Transverse colon (tissue), 4 donors: Measurements from ENCODE around the gene RARB. TPM values are rescaled to one million over a fixed set of nuclear protein-coding genes. Genes with fewer than 3 reads are reported as not detected.

Experiments
- DNase-seq: peaks from one replicate; pipeline ENCODE4 v3.0.0-alpha.2; 2019
- H3K27ac ChIP-seq, 4 donors: fragments of 200-600 bp; sonication (generic); 2 replicates each; pipeline ENCODE4 v1.5.1; 2016 to 2018; ENCODE audit warnings: inconsistent platforms in 4 of 4
- H3K27me3 ChIP-seq: fragments of 200-600 bp; sonication (generic); 2 replicates; pipeline ENCODE4 v1.5.1; 2017; ENCODE audit warnings: inconsistent platforms
- H3K36me3 ChIP-seq, 4 donors: fragments of 200-600 bp; sonication (generic); 2 replicates each; pipeline ENCODE4 v1.5.1; 2017 to 2019; ENCODE audit warnings: inconsistent platforms in 4 of 4
- H3K4me1 ChIP-seq, 4 donors: fragments of 200-600 bp; sonication (generic); 2 replicates each; pipeline ENCODE4 v1.5.1; 2017 to 2020; ENCODE audit warnings: inconsistent platforms in 4 of 4
- H3K4me3 ChIP-seq, 4 donors: fragments of 200-600 bp; sonication (generic); 1 replicate in 1 of 4; 2 replicates in 3 of 4; pipeline versions ENCODE4 v1.5.1 to v1.6.1; 2017 to 2019; ENCODE audit warnings: inconsistent platforms in 4 of 4
- H3K9me3 ChIP-seq, 2 donors: fragments of 200-600 bp; sonication (generic); 2 replicates each; pipeline ENCODE4 v1.5.1; 2017 to 2019; ENCODE audit warnings: inconsistent platforms in 2 of 2
- EP300 ChIP-seq: sonication (generic); formaldehyde crosslinking; IDR thresholded peaks from one replicate; pipeline ENCODE4 v1.6.1; 2017; ENCODE audit warnings: antibody characterized with exemption, low read depth
- POLR2A ChIP-seq: fragments of 450-650 bp; IDR thresholded peaks from one replicate; pipeline ENCODE4 v1.6.1; 2016; ENCODE audit warnings: antibody characterized with exemption, mild to moderate bottlenecking, moderate library complexity
- POLR2AphosphoS5 ChIP-seq, 3 donors: sonication (generic); formaldehyde crosslinking; IDR thresholded peaks; one replicate each; pipeline ENCODE4 v1.6.1; 2016; ENCODE audit warnings: antibody characterized with exemption in 3 of 3
- WGBS, 2 donors: methylation state at CpG; one replicate each; pipeline ENCODE4 v1.1.5; 2018; ENCODE audit warnings: low coverage in 1 of 2; 5-methylcytosine and 5-hydroxymethylcytosine counted together
- in situ Hi-C, 4 donors: fragments of 200-750 bp; cut with MboI; loops; one replicate each; pipeline versions ENCODE4 v1.15.0 to v1.15.1; 2017; ENCODE audit warnings: low sequenced_read_pairs in 3 of 4, low pct_ligation_motif_present in 1 of 4, low pct_unique_long_range_greater_than_20kb in 1 of 4
- intact Hi-C: fragments of 100-400 bp; cut with DNase I; formaldehyde crosslinking; loops from one replicate; pipeline ENCODE4 v1.15.1; 2023; ENCODE audit warnings: low total_unique reads
- total RNA-seq, 4 donors: library from RNA; depleted of rRNA; stranded (reverse); fragments of >200 nt; gene quantifications; one replicate each; pipeline ENCODE4 v1.1.0, GENCODE V29; 2016
- TF ChIP-seq, protein P1 (sequence below), 5 experiments: fragments of 200-600 bp in 3 of 5; fragments of 450-650 bp in 2 of 5; sonication (generic) in 3 of 5; IDR thresholded peaks; 1 replicate in 2 of 5; 2 replicates in 3 of 5; pipeline ENCODE4 v1.5.1; 2016 to 2017; ENCODE audit warnings: antibody characterized with exemption in 5 of 5, inconsistent platforms in 3 of 5, mild to moderate bottlenecking in 2 of 5, moderate library complexity in 1 of 5

RARB gene
- total RNA-seq, 4 donors from 2014 or later, result 2.4 to 4.5 (median 2.9) TPM; not detected in 1

DNA sequence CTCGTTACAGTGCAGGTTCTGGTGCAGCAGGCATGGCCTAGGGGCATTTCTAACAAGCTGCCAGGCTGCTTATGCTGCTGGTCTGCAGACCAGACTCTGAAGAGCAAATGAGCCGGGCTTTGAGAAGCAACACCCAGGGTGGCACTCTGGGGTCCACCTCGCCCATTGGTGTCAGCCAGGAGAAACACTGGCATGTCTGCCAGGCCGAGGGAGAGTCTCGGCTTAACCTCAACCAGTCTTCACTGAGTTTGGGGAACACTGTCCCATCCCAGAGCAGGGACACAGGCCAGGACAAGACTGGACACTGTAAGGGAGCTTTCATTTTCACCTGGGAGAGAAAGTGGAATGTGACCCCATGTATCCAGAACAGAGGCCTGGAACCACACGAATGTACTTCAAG, 143.2 kb downstream of the RARB start:
- intact Hi-C loops, result no loop called here

DNA sequence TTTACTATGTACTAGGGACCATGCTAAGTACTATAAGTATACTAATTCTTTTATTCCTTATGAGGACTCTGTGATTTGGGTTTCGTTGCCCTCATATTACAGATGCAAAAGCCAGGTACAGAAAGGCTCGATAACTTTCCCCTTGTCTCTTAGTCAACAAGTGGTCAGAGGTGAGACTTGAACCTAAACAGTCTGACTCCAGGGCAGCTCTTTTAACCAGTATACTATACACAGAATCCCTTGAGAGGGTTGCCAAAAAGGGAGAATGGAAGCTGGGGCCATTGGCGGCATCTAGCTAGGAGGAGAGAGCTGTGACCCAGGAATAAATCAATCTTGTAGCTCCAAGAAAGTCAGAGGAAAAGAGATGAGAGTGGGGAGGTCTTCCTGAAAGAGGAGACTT, 144.3 kb downstream of the RARB start:
- TF ChIP-seq POLR2A, result no peak
- no peak for TF ChIP-seq POLR2AphosphoS5 (IDR thresholded peaks at IDR 0.05)
- no peak for TF ChIP-seq EP300
- TF ChIP-seq, protein P1, sequence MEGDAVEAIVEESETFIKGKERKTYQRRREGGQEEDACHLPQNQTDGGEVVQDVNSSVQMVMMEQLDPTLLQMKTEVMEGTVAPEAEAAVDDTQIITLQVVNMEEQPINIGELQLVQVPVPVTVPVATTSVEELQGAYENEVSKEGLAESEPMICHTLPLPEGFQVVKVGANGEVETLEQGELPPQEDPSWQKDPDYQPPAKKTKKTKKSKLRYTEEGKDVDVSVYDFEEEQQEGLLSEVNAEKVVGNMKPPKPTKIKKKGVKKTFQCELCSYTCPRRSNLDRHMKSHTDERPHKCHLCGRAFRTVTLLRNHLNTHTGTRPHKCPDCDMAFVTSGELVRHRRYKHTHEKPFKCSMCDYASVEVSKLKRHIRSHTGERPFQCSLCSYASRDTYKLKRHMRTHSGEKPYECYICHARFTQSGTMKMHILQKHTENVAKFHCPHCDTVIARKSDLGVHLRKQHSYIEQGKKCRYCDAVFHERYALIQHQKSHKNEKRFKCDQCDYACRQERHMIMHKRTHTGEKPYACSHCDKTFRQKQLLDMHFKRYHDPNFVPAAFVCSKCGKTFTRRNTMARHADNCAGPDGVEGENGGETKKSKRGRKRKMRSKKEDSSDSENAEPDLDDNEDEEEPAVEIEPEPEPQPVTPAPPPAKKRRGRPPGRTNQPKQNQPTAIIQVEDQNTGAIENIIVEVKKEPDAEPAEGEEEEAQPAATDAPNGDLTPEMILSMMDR (IDR thresholded peaks at IDR 0.05), result no peak
- H3K9me3 ChIP-seq, result no peaks in the 10 kb centered on the region
- no peaks in the 10 kb centered on the region for H3K4me1 ChIP-seq
- intact Hi-C loops, result no loop called here
- DNase-seq, result no peak
- no peaks in the 10 kb centered on the region for H3K27me3 ChIP-seq
- in situ Hi-C loops, result no loop called here
- H3K27ac ChIP-seq, result no peak overlapping the region
- H3K36me3 ChIP-seq, result no peaks in the 10 kb centered on the region
- H3K4me3 ChIP-seq, result no peak overlapping the region
- 81 to 88% methylated on average over 2 to 3 of the region's 3 CpGs for WGBS, 2 donors

More for the DNA sequence above, 143.2 kb downstream of the RARB start:
- 95% methylated on average over 6 of the region's 6 CpGs; no CpG with 5 or more reads in 1 of the 2 donors for WGBS, 2 donors
- Histone ChIP-seq H3K27me3 (no peaks in the 10 kb centered on the region), H3K4me3 (no peak overlapping the region), H3K27ac (no peak overlapping the region), H3K9me3 (no peaks in the 10 kb centered on the region), H3K4me1 (no peaks in the 10 kb centered on the region), H3K36me3 (no peaks in the 10 kb centered on the region)
- DNase-seq, result no peak
- in situ Hi-C loops, result no loop called here
- no peak for TF ChIP-seq EP300
- TF ChIP-seq POLR2A, result no peak
- TF ChIP-seq POLR2AphosphoS5 (IDR thresholded peaks at IDR 0.05), result no peak
- TF ChIP-seq, protein P1 (IDR thresholded peaks at IDR 0.05), result no peak

- Histone ChIP-seq H3K4me3 (no peak overlapping the region), H3K27ac (peak overlapping the region in 1 of 4 donors; percentile 18), H3K36me3 (no peaks in the 10 kb centered on the region), H3K9me3 (no peaks in the 10 kb centered on the region), H3K27me3 (no peaks in the 10 kb centered on the region), H3K4me1 (no peaks in the 10 kb centered on the region)
- WGBS, 2 donors, result 81% methylated on average over 14 of the region's 14 CpGs; no CpG with 5 or more reads in 1 of the 2 donors
- TF ChIP-seq POLR2AphosphoS5 (IDR thresholded peaks at IDR 0.05) (no peak), EP300 (no peak), POLR2A (no peak)
- TF ChIP-seq, protein P1 (IDR thresholded peaks at IDR 0.05), result no peak
- DNase-seq, result no peak
- intact Hi-C loops, result no loop called here
- in situ Hi-C loops, result no loop called here
Observed at GRCh38 chr3:25572919-25573385, 144.9 kb downstream of the RARB start.

DNA sequence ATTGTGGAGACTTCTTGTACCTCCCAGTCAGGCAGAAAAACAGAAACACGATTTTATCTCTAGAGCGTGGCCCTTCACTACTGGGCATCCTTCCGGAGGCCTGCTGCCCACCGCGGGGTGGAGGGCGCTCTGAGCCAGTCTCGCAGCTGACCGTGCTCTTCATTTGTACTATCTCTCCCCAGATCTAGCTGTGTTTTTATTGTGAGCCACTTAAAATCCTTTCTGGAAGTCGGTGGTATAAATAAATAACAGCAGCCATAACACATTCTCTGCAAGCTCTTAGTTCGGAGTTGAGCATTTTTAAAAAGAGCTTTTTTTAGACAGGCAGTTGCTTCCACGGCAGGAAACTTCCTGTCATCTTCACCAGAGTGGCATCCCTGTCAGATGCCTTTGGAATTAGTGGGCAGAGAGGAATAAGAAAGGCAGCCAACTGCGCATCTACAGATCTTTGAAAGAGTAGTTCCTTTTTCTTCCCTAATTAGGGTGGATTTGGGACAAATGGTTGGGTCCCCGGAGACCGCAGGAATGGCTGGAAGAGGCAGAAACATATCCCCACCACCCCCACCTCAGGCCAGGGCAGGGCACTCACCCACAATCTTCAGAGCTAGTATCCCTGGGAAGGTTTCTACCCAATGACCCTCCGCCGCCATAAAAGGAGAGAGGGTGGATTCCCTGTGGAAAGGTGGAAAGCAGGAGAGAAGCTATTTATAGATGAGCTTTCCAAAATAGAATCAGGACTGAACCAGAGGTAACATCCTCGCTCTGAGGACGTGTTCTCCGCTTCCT, 145.5 kb downstream of the RARB start:
- no peaks in the 10 kb centered on the region for H3K27me3 ChIP-seq
- H3K4me1 ChIP-seq, result no peaks in the 10 kb centered on the region
- no peak for DNase-seq
- WGBS, 2 donors, result 74 to 95% methylated on average over 9 to 19 of the region's 19 CpGs
- intact Hi-C loops (no loop called here), in situ Hi-C loops (no loop called here)
- peak overlapping the region in 1 of 4 donors; percentile 18 for H3K27ac ChIP-seq
- no peaks in the 10 kb centered on the region for H3K9me3 ChIP-seq
- no peak overlapping the region for H3K4me3 ChIP-seq
- H3K36me3 ChIP-seq, result no peaks in the 10 kb centered on the region
- TF ChIP-seq POLR2AphosphoS5 (IDR thresholded peaks at IDR 0.05), result no peak
- TF ChIP-seq POLR2A, result no peak
- TF ChIP-seq, protein P1 (IDR thresholded peaks at IDR 0.05), result no peak
- TF ChIP-seq EP300, result no peak
